WTC11 (cell line): Measurements from ENCODE around the gene IL20RA. TPM values are rescaled to one million over a fixed set of nuclear protein-coding genes. Genes with fewer than 3 reads are reported as not detected.

Source experiments
- ATAC-seq: fragments of 200-7000 bp; cut with Tn5 transposase; 2 replicates; pipeline ENCODE4 v1.10.0; 2021; ENCODE audit warnings: mild to moderate bottlenecking, moderate library complexity
- CTCF ChIA-PET: fragments of 300-600 bp; sonication (Branson Sonifier 250); formaldehyde crosslinking; loops from one replicate; lab custom pipeline; 2021; ENCODE audit warnings: antibody characterized with exemption; lab: Charles Lee
- POLR2A ChIA-PET: fragments of 350-600 bp; sonication (Branson Sonifier 250); formaldehyde crosslinking; loops from one replicate; lab custom pipeline; 2021; ENCODE audit warnings: antibody characterized with exemption; lab: Charles Lee
- DNase-seq: peaks from one replicate; pipeline ENCODE4 v3.0.0; 2021; ENCODE audit warnings: low spot score
- H3K27ac Mint-ChIP-seq: 2 replicates; pipeline ENCODE4 v1.8.0; 2021; ENCODE audit warnings: mixed read lengths
- H3K27me3 Mint-ChIP-seq: 2 replicates; pipeline ENCODE4 v1.8.0; 2021; ENCODE audit warnings: low read depth, mild to moderate bottlenecking, moderate library complexity, mixed read lengths
- H3K36me3 Mint-ChIP-seq: 2 replicates; pipeline ENCODE4 v1.8.0; 2021; ENCODE audit warnings: mixed read lengths
- H3K4me1 Mint-ChIP-seq: 2 replicates; pipeline ENCODE4 v1.8.0; 2022; ENCODE audit warnings: mixed read lengths
- H3K4me3 Mint-ChIP-seq: 2 replicates; pipeline ENCODE4 v1.8.0; 2021; ENCODE audit warnings: mild to moderate bottlenecking, moderate library complexity, mixed read lengths
- H3K9me3 Mint-ChIP-seq: 2 replicates; pipeline ENCODE4 v1.8.0; 2021; ENCODE audit warnings: mixed read lengths
- CREM ChIP-seq: sonication (generic); formaldehyde crosslinking; IDR thresholded peaks from 2 replicates; pipeline ENCODE4 v1.8.1; 2022; ENCODE audit warnings: mild to moderate bottlenecking, missing genetic modification reagents, moderate library complexity
- EMX1 ChIP-seq: fragments of 250-450 bp; sonication (Bioruptor Pico); IDR thresholded peaks from 2 replicates; pipeline ENCODE4 v1.8.0; 2021; ENCODE audit warnings: mild to moderate bottlenecking
- ETV6 ChIP-seq: sonication (generic); formaldehyde crosslinking; IDR thresholded peaks from 2 replicates; pipeline ENCODE4 v1.8.1; 2022; ENCODE audit warnings: mild to moderate bottlenecking, missing genetic modification reagents
- FOXP4 ChIP-seq: sonication (generic); formaldehyde crosslinking; IDR thresholded peaks from 2 replicates; pipeline ENCODE4 v1.8.0; 2022; ENCODE audit warnings: mild to moderate bottlenecking, missing genetic modification reagents
- HMGXB4 ChIP-seq: sonication (generic); formaldehyde crosslinking; IDR thresholded peaks from 2 replicates; pipeline ENCODE4 v1.8.1; 2023; ENCODE audit warnings: mild to moderate bottlenecking, moderate library complexity, missing genetic modification reagents
- TP53 ChIP-seq: sonication (generic); formaldehyde crosslinking; IDR thresholded peaks from 2 replicates; pipeline ENCODE4 v1.8.1; 2023; ENCODE audit warnings: mild to moderate bottlenecking, missing genetic modification reagents
- USF2 ChIP-seq: sonication (generic); formaldehyde crosslinking; IDR thresholded peaks from 2 replicates; pipeline ENCODE4 v1.8.1; 2023; ENCODE audit warnings: mild to moderate bottlenecking, missing genetic modification reagents, moderate library complexity
- ZNF138 ChIP-seq: sonication (generic); formaldehyde crosslinking; conservative IDR thresholded peaks from 2 replicates; pipeline ENCODE4 v1.8.1; 2022; ENCODE audit warnings: mild to moderate bottlenecking, moderate library complexity, missing genetic modification reagents
- ZNF396 ChIP-seq: fragments of 250-450 bp; sonication (Bioruptor Pico); IDR thresholded peaks from 2 replicates; pipeline ENCODE4 v1.8.0; 2021; ENCODE audit warnings: mild to moderate bottlenecking, moderate library complexity, borderline replicate concordance
- ZNF532 ChIP-seq: fragments of 250-450 bp; sonication (Bioruptor Pico); IDR thresholded peaks from 2 replicates; pipeline ENCODE4 v1.9.0; 2021; ENCODE audit warnings: mild to moderate bottlenecking, borderline replicate concordance
- total RNA-seq: library from RNA; stranded (reverse); gene quantifications from 3 replicates; pipeline ENCODE4 v1.2.3, GENCODE V29; 2021
- TF ChIP-seq, protein P1 (sequence below): fragments of 200-600 bp; IDR thresholded peaks from 2 replicates; pipeline ENCODE4 v1.8.0; 2022; ENCODE audit warnings: antibody characterized with exemption
- TF ChIP-seq, protein P2 (sequence below): sonication (generic); formaldehyde crosslinking; IDR thresholded peaks from 2 replicates; pipeline ENCODE4 v1.8.0; 2022; ENCODE audit warnings: missing genetic modification reagents
- TF ChIP-seq, protein P3 (sequence below): fragments of 250-450 bp; sonication (Bioruptor Pico); IDR thresholded peaks from 2 replicates; pipeline ENCODE4 v1.9.0; 2021; ENCODE audit warnings: moderate library complexity, mild to moderate bottlenecking, inconsistent platforms, borderline replicate concordance

The IL20RA gene
- total RNA-seq, 1 experiment from 2014 or later, result 1.3 TPM

- POLR2A ChIA-PET, result no interaction called here
- H3K4me1 Mint-ChIP-seq, result peaks cover 44% of the 10 kb centered on the region
- H3K4me3 Mint-ChIP-seq, result no peak overlapping the region
- peaks cover 12% of the 10 kb centered on the region for H3K27me3 Mint-ChIP-seq
- ATAC-seq, result no peak
- no peak for DNase-seq
- no peaks in the 10 kb centered on the region for H3K9me3 Mint-ChIP-seq
- H3K27ac Mint-ChIP-seq, result no peak overlapping the region
- TF ChIP-seq, protein P1, sequence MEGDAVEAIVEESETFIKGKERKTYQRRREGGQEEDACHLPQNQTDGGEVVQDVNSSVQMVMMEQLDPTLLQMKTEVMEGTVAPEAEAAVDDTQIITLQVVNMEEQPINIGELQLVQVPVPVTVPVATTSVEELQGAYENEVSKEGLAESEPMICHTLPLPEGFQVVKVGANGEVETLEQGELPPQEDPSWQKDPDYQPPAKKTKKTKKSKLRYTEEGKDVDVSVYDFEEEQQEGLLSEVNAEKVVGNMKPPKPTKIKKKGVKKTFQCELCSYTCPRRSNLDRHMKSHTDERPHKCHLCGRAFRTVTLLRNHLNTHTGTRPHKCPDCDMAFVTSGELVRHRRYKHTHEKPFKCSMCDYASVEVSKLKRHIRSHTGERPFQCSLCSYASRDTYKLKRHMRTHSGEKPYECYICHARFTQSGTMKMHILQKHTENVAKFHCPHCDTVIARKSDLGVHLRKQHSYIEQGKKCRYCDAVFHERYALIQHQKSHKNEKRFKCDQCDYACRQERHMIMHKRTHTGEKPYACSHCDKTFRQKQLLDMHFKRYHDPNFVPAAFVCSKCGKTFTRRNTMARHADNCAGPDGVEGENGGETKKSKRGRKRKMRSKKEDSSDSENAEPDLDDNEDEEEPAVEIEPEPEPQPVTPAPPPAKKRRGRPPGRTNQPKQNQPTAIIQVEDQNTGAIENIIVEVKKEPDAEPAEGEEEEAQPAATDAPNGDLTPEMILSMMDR, result no peak
- TF ChIP-seq TP53 (CRISPR knock-in tag), result no peak
- no peak for TF ChIP-seq CREM (CRISPR knock-in tag)
- no peak for TF ChIP-seq USF2
- no peak for TF ChIP-seq EMX1 (CRISPR knock-in tag)
- TF ChIP-seq, protein P2, sequence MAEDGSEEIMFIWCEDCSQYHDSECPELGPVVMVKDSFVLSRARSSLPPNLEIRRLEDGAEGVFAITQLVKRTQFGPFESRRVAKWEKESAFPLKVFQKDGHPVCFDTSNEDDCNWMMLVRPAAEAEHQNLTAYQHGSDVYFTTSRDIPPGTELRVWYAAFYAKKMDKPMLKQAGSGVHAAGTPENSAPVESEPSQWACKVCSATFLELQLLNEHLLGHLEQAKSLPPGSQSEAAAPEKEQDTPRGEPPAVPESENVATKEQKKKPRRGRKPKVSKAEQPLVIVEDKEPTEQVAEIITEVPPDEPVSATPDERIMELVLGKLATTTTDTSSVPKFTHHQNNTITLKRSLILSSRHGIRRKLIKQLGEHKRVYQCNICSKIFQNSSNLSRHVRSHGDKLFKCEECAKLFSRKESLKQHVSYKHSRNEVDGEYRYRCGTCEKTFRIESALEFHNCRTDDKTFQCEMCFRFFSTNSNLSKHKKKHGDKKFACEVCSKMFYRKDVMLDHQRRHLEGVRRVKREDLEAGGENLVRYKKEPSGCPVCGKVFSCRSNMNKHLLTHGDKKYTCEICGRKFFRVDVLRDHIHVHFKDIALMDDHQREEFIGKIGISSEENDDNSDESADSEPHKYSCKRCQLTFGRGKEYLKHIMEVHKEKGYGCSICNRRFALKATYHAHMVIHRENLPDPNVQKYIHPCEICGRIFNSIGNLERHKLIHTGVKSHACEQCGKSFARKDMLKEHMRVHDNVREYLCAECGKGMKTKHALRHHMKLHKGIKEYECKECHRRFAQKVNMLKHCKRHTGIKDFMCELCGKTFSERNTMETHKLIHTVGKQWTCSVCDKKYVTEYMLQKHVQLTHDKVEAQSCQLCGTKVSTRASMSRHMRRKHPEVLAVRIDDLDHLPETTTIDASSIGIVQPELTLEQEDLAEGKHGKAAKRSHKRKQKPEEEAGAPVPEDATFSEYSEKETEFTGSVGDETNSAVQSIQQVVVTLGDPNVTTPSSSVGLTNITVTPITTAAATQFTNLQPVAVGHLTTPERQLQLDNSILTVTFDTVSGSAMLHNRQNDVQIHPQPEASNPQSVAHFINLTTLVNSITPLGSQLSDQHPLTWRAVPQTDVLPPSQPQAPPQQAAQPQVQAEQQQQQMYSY (CRISPR knock-in tag), result no peak
- TF ChIP-seq HMGXB4, result no peak
- TF ChIP-seq ZNF532, result no peak
- no peak for TF ChIP-seq ZNF138
- TF ChIP-seq, protein P3, sequence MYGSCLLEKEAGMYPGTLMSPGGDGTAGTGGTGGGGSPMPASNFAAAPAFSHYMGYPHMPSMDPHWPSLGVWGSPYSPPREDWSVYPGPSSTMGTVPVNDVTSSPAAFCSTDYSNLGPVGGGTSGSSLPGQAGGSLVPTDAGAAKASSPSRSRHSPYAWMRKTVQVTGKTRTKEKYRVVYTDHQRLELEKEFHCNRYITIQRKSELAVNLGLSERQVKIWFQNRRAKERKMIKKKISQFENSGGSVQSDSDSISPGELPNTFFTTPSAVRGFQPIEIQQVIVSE (CRISPR knock-in tag), result no peak
- TF ChIP-seq ZNF396 (CRISPR knock-in tag), result no peak
- no peak for TF ChIP-seq ETV6 (CRISPR knock-in tag)
- no peak for TF ChIP-seq FOXP4
- H3K36me3 Mint-ChIP-seq, result no peaks in the 10 kb centered on the region
- CTCF ChIA-PET, result interaction anchor here (1.4 kb wide), 1 partner anchor 19 kb away, joined by 4 read pairs; no protein-coding TSS in a partner anchor
Observed at GRCh38 chr6:136987526-136987925, 57.2 kb downstream of the IL20RA start.
